Measurements from ENCODE around the gene TPM3. TPM values are rescaled to one million over a fixed set of nuclear protein-coding genes. Genes with fewer than 3 reads are reported as not detected.

The TPM3 gene
- polyA plus RNA-seq, 3 donors, result 418 to 1,159 (median 1,153) TPM

GRCh38 chr1:154154534-154155191 lies 37.2 kb downstream of the TPM3 start, which contains the start of gene NUP210L:
NUP210L (minus strand) TSS chr1:154155073.
- H3K9ac ChIP-seq (ENCODE audit: insufficient read depth, low read length, poor library complexity, severe bottlenecking), result no peak within 1 kb of the TSS
- peaks cover 8% of the 10 kb centered on the region for H3K79me2 ChIP-seq (ENCODE audit: insufficient read depth, low read length)
- H3K27ac ChIP-seq (ENCODE audit: low read depth in 1 of 2, low read length in 2 of 2), result peak within 1 kb of the TSS; percentile 9 to 70
- H3K36me3 ChIP-seq (replicated peaks in 1 of 2; ENCODE audit: control insufficient read depth in 1 of 2, insufficient read depth in 2 of 2, low read length in 2 of 2), result peaks cover 41 to 49% of the 10 kb centered on the region in 2 donors
- Mint-ChIP-seq H3K4me1 (peaks cover 41% of the 10 kb centered on the region), H3K27me3 (ENCODE audit: low read depth in 3 of 3) (no peaks in the 10 kb centered on the region), H3K9me3 (no peaks in the 10 kb centered on the region), H3K36me3 (peaks cover 46 to 48% of the 10 kb centered on the region in 2 donors), H3K27ac (peak within 1 kb of the TSS; percentile 81 to 92 (median 87)), H3K4me3 (no peak within 1 kb of the TSS)
- 91% methylated on average over 15 of the region's 29 CpGs for WGBS (ENCODE audit: insufficient coverage)
- peaks cover 47% of the 10 kb centered on the region for H4K20me1 ChIP-seq (ENCODE audit: insufficient read depth, low read length)
- H2AFZ ChIP-seq (ENCODE audit: insufficient read depth, low read depth, low read length, poor library complexity, severe bottlenecking), result no peak within 1 kb of the TSS
- intact Hi-C loops (cut with micrococcal nuclease), result no loop called here
- peak within 1 kb of the TSS; percentile 3 for H3K4me2 ChIP-seq (replicated peaks; ENCODE audit: extremely low read depth, low read length, poor library complexity, severe bottlenecking)
- H3K4me1 ChIP-seq (ENCODE audit: control insufficient read depth in 1 of 2, insufficient read depth in 2 of 2, low read length in 2 of 2), result peaks cover 37 to 42% of the 10 kb centered on the region in 2 donors
- TF ChIP-seq, protein P1, sequence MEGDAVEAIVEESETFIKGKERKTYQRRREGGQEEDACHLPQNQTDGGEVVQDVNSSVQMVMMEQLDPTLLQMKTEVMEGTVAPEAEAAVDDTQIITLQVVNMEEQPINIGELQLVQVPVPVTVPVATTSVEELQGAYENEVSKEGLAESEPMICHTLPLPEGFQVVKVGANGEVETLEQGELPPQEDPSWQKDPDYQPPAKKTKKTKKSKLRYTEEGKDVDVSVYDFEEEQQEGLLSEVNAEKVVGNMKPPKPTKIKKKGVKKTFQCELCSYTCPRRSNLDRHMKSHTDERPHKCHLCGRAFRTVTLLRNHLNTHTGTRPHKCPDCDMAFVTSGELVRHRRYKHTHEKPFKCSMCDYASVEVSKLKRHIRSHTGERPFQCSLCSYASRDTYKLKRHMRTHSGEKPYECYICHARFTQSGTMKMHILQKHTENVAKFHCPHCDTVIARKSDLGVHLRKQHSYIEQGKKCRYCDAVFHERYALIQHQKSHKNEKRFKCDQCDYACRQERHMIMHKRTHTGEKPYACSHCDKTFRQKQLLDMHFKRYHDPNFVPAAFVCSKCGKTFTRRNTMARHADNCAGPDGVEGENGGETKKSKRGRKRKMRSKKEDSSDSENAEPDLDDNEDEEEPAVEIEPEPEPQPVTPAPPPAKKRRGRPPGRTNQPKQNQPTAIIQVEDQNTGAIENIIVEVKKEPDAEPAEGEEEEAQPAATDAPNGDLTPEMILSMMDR (IDR thresholded peaks at IDR 0.05), result no peak
- H3K9me3 ChIP-seq (replicated peaks in 1 of 2; ENCODE audit: control insufficient read depth in 1 of 2, insufficient read depth in 1 of 2, low read length in 2 of 2), result no peaks in the 10 kb centered on the region
- DNase-seq, result no peak
- H3K4me3 ChIP-seq (replicated peaks in 1 of 3; ENCODE audit: low read depth in 2 of 3, low read length in 3 of 3), result no peak within 1 kb of the TSS
- H3K27me3 ChIP-seq (ENCODE audit: control insufficient read depth in 2 of 2, insufficient read depth in 2 of 2, low read length in 2 of 2), result no peaks in the 10 kb centered on the region

- no peaks in the 10 kb centered on the region for H3K9me3 Mint-ChIP-seq
- H3K4me1 Mint-ChIP-seq, result peaks cover 38% of the 10 kb centered on the region
- no peaks in the 10 kb centered on the region for H3K27me3 Mint-ChIP-seq (ENCODE audit: low read depth in 3 of 3)
- peaks cover 6% of the 10 kb centered on the region for H3K79me2 ChIP-seq (ENCODE audit: insufficient read depth, low read length)
- H2AFZ ChIP-seq (ENCODE audit: insufficient read depth, low read depth, low read length, poor library complexity, severe bottlenecking), result no peak overlapping the region
- no peak overlapping the region for H3K9ac ChIP-seq (ENCODE audit: insufficient read depth, low read length, poor library complexity, severe bottlenecking)
- no peak for DNase-seq
- WGBS (ENCODE audit: insufficient coverage), result 100% methylated on average over 1 of the region's 6 CpGs
- no peaks in the 10 kb centered on the region for H3K27me3 ChIP-seq (ENCODE audit: control insufficient read depth in 2 of 2, insufficient read depth in 2 of 2, low read length in 2 of 2)
- peaks cover 33 to 40% of the 10 kb centered on the region in 2 donors for H3K4me1 ChIP-seq (ENCODE audit: control insufficient read depth in 1 of 2, insufficient read depth in 2 of 2, low read length in 2 of 2)
- peak overlapping the region; percentile 81 to 92 (median 87) for H3K27ac Mint-ChIP-seq
- H3K4me3 Mint-ChIP-seq, result no peak overlapping the region
- peaks cover 41 to 43% of the 10 kb centered on the region in 2 donors for H3K36me3 Mint-ChIP-seq
- peak overlapping the region; percentile 3 for H3K4me2 ChIP-seq (replicated peaks; ENCODE audit: extremely low read depth, low read length, poor library complexity, severe bottlenecking)
- no peaks in the 10 kb centered on the region for H3K9me3 ChIP-seq (replicated peaks in 1 of 2; ENCODE audit: control insufficient read depth in 1 of 2, insufficient read depth in 1 of 2, low read length in 2 of 2)
- no peak overlapping the region for H3K4me3 ChIP-seq (replicated peaks in 1 of 3; ENCODE audit: low read depth in 2 of 3, low read length in 3 of 3)
- peak overlapping the region in 1 of 2 donors; percentile 70 for H3K27ac ChIP-seq (ENCODE audit: low read depth in 1 of 2, low read length in 2 of 2)
- TF ChIP-seq, protein P1 (IDR thresholded peaks at IDR 0.05), result no peak
- peaks cover 34 to 43% of the 10 kb centered on the region in 2 donors for H3K36me3 ChIP-seq (replicated peaks in 1 of 2; ENCODE audit: control insufficient read depth in 1 of 2, insufficient read depth in 2 of 2, low read length in 2 of 2)
- intact Hi-C loops (cut with micrococcal nuclease), result no loop called here
- peaks cover 41% of the 10 kb centered on the region for H4K20me1 ChIP-seq (ENCODE audit: insufficient read depth, low read length)
Observed at GRCh38 chr1:154154053-154154452, 37.8 kb downstream of the TPM3 start.

Measured in CD14-positive monocyte (primary cell).